ENCODE measurements around the gene TEX36. TPM values are rescaled to one million over a fixed set of nuclear protein-coding genes. Genes with fewer than 3 reads are reported as not detected.

TEX36 gene
- polyA plus RNA-seq, 6 donors from 2014 or later: not detected

- ATAC-seq (ENCODE audit: low read depth in 2 of 2): no peak
- H3K36me3 Mint-ChIP-seq: no peaks in the 10 kb centered on the region
- H3K4me1 Mint-ChIP-seq: no peaks in the 10 kb centered on the region
- peaks cover 0 to 11% (median 6%) of the 10 kb centered on the region in 7 donors for H3K9me3 Mint-ChIP-seq
- H3K4me3 Mint-ChIP-seq: no peak overlapping the region
- peaks cover 4 to 57% (median 40%) of the 10 kb centered on the region in 3 donors for H3K27me3 Mint-ChIP-seq
- no peak for DNase-seq
- H3K27ac Mint-ChIP-seq: no peak overlapping the region
Observed at GRCh38 chr10:125639846-125640245, 43.1 kb downstream of the TEX36 start.

- ATAC-seq (ENCODE audit: low read depth in 2 of 2) (no peak), DNase-seq (no peak)
- Mint-ChIP-seq H3K27me3 (peaks cover 8 to 51% (median 40%) of the 10 kb centered on the region in 3 donors), H3K4me1 (no peaks in the 10 kb centered on the region), H3K4me3 (no peak overlapping the region), H3K27ac (no peak overlapping the region), H3K36me3 (no peaks in the 10 kb centered on the region), H3K9me3 (peaks cover 0 to 9% (median 2%) of the 10 kb centered on the region in 7 donors)
Observed at GRCh38 chr10:125638555-125638954, 44.4 kb downstream of the TEX36 start.

- H3K27ac Mint-ChIP-seq: no peak overlapping the region
- H3K9me3 Mint-ChIP-seq: peaks cover 0 to 9% (median 2%) of the 10 kb centered on the region in 7 donors
- ATAC-seq (ENCODE audit: low read depth in 2 of 2) (no peak), DNase-seq (no peak)
- no peaks in the 10 kb centered on the region for H3K36me3 Mint-ChIP-seq
- no peak overlapping the region for H3K4me3 Mint-ChIP-seq
- H3K27me3 Mint-ChIP-seq: peaks cover 8 to 41% (median 40%) of the 10 kb centered on the region in 3 donors
- H3K4me1 Mint-ChIP-seq: no peaks in the 10 kb centered on the region
Observed at GRCh38 chr10:125637496-125637895, 45.5 kb downstream of the TEX36 start.

GRCh38 chr10:125634606-125635005 is 48.4 kb downstream of the TEX36 start:
- H3K27me3 Mint-ChIP-seq: peaks cover 16 to 39% (median 35%) of the 10 kb centered on the region in 3 donors
- no peak overlapping the region for H3K4me3 Mint-ChIP-seq
- H3K4me1 Mint-ChIP-seq: no peaks in the 10 kb centered on the region
- ATAC-seq (ENCODE audit: low read depth in 2 of 2) (no peak), DNase-seq (no peak)
- H3K27ac Mint-ChIP-seq: no peak overlapping the region
- no peaks in the 10 kb centered on the region for H3K36me3 Mint-ChIP-seq
- peaks cover 0 to 4% (median 0%) of the 10 kb centered on the region in 7 donors for H3K9me3 Mint-ChIP-seq

GRCh38 chr10:125633517-125633999 is 49.4 kb downstream of the TEX36 start:
- Mint-ChIP-seq H3K27ac (no peak overlapping the region), H3K36me3 (no peaks in the 10 kb centered on the region), H3K4me1 (no peaks in the 10 kb centered on the region), H3K27me3 (peaks cover 12 to 35% (median 29%) of the 10 kb centered on the region in 3 donors), H3K9me3 (peaks cover 0 to 4% (median 0%) of the 10 kb centered on the region in 7 donors), H3K4me3 (no peak overlapping the region)
- DNase-seq (no peak), ATAC-seq (ENCODE audit: low read depth in 2 of 2) (no peak)

GRCh38 chr10:125631806-125632205 is 51.2 kb downstream of the TEX36 start:
- peak overlapping the region in 1 of 6 donors; percentile 3 for H3K27ac Mint-ChIP-seq

GRCh38 chr10:125629758-125630376 is 53.1 kb downstream of the TEX36 start:
- DNase-seq: no peak

More at GRCh38 chr10:125631806-125632205, 51.2 kb downstream of the TEX36 start:
- Mint-ChIP-seq H3K27me3 (peaks cover 12 to 24% (median 23%) of the 10 kb centered on the region in 3 donors), H3K4me3 (no peak overlapping the region), H3K36me3 (no peaks in the 10 kb centered on the region), H3K9me3 (peaks cover 0 to 4% (median 0%) of the 10 kb centered on the region in 7 donors), H3K4me1 (no peaks in the 10 kb centered on the region)
- DNase-seq (no peak), ATAC-seq (ENCODE audit: low read depth in 2 of 2) (no peak)

GRCh38 chr10:125628104-125629049 is 54.6 kb downstream of the TEX36 start:
- no peak overlapping the region for H3K27ac Mint-ChIP-seq
- peaks cover 17 to 39% (median 38%) of the 10 kb centered on the region in 3 donors for H3K27me3 Mint-ChIP-seq
- ATAC-seq (ENCODE audit: low read depth in 2 of 2) (no peak), DNase-seq (no peak)
- H3K9me3 Mint-ChIP-seq: no peaks in the 10 kb centered on the region
- no peak overlapping the region for H3K4me3 Mint-ChIP-seq
- no peaks in the 10 kb centered on the region for H3K4me1 Mint-ChIP-seq
- no peaks in the 10 kb centered on the region for H3K36me3 Mint-ChIP-seq

More at GRCh38 chr10:125629758-125630376, 53.1 kb downstream of the TEX36 start:
- no peak for ATAC-seq (ENCODE audit: low read depth in 2 of 2)
- Mint-ChIP-seq H3K4me1 (no peaks in the 10 kb centered on the region), H3K36me3 (no peaks in the 10 kb centered on the region), H3K27me3 (peaks cover 21 to 29% (median 27%) of the 10 kb centered on the region in 3 donors), H3K27ac (no peak overlapping the region), H3K4me3 (no peak overlapping the region), H3K9me3 (no peaks in the 10 kb centered on the region)

GRCh38 chr10:125627646-125628045 is 55.3 kb downstream of the TEX36 start:
- no peaks in the 10 kb centered on the region for H3K36me3 Mint-ChIP-seq

GRCh38 chr10:125626671-125627070 is 56.3 kb downstream of the TEX36 start:
- peaks cover 17 to 45% (median 34%) of the 10 kb centered on the region in 3 donors for H3K27me3 Mint-ChIP-seq
- no peaks in the 10 kb centered on the region for H3K4me1 Mint-ChIP-seq
- ATAC-seq (ENCODE audit: low read depth in 2 of 2) (no peak), DNase-seq (no peak)
- no peaks in the 10 kb centered on the region for H3K36me3 Mint-ChIP-seq
- H3K27ac Mint-ChIP-seq: no peak overlapping the region
- peaks cover 0 to 5% (median 0%) of the 10 kb centered on the region in 7 donors for H3K9me3 Mint-ChIP-seq
- no peak overlapping the region for H3K4me3 Mint-ChIP-seq

More at GRCh38 chr10:125627646-125628045, 55.3 kb downstream of the TEX36 start:
- peak overlapping the region in 1 of 6 donors; percentile 17 for H3K27ac Mint-ChIP-seq
- peaks cover 17 to 45% (median 39%) of the 10 kb centered on the region in 3 donors for H3K27me3 Mint-ChIP-seq
- ATAC-seq (ENCODE audit: low read depth in 2 of 2) (no peak), DNase-seq (no peak)
- no peak overlapping the region for H3K4me3 Mint-ChIP-seq
- no peaks in the 10 kb centered on the region for H3K4me1 Mint-ChIP-seq
- no peaks in the 10 kb centered on the region for H3K9me3 Mint-ChIP-seq

GRCh38 chr10:125625586-125625985 is 57.4 kb downstream of the TEX36 start:
- H3K27ac Mint-ChIP-seq: no peak overlapping the region
- no peak overlapping the region for H3K4me3 Mint-ChIP-seq
- peaks cover 0 to 13% (median 0%) of the 10 kb centered on the region in 7 donors for H3K9me3 Mint-ChIP-seq
- H3K4me1 Mint-ChIP-seq: no peaks in the 10 kb centered on the region
- DNase-seq (no peak), ATAC-seq (ENCODE audit: low read depth in 2 of 2) (no peak)
- peaks cover 17 to 38% (median 28%) of the 10 kb centered on the region in 3 donors for H3K27me3 Mint-ChIP-seq
- H3K36me3 Mint-ChIP-seq: no peaks in the 10 kb centered on the region

- H3K9me3 Mint-ChIP-seq: peaks cover 0 to 17% (median 0%) of the 10 kb centered on the region in 7 donors
- no peak overlapping the region for H3K4me3 Mint-ChIP-seq
- no peaks in the 10 kb centered on the region for H3K36me3 Mint-ChIP-seq
- no peaks in the 10 kb centered on the region for H3K4me1 Mint-ChIP-seq
- ATAC-seq (ENCODE audit: low read depth in 2 of 2): no peak
- H3K27me3 Mint-ChIP-seq: peaks cover 16 to 38% (median 28%) of the 10 kb centered on the region in 3 donors
- DNase-seq: no peak
- no peak overlapping the region for H3K27ac Mint-ChIP-seq
Observed at GRCh38 chr10:125624800-125625199, 58.2 kb downstream of the TEX36 start.

GRCh38 chr10:125621052-125621451 is 61.9 kb downstream of the TEX36 start:
- no peaks in the 10 kb centered on the region for H3K36me3 Mint-ChIP-seq
- no peaks in the 10 kb centered on the region for H3K4me1 Mint-ChIP-seq
- no peak for ATAC-seq (ENCODE audit: low read depth in 2 of 2)

More at GRCh38 chr10:125621052-125621451, 61.9 kb downstream of the TEX36 start:
- H3K4me3 Mint-ChIP-seq: no peak overlapping the region
- peaks cover 0 to 17% (median 1%) of the 10 kb centered on the region in 7 donors for H3K9me3 Mint-ChIP-seq
- peaks cover 7 to 28% (median 13%) of the 10 kb centered on the region in 3 donors for H3K27me3 Mint-ChIP-seq
- no peak for DNase-seq
- no peak overlapping the region for H3K27ac Mint-ChIP-seq
